ENCODE measurements around the gene ZNF614.

DNA sequence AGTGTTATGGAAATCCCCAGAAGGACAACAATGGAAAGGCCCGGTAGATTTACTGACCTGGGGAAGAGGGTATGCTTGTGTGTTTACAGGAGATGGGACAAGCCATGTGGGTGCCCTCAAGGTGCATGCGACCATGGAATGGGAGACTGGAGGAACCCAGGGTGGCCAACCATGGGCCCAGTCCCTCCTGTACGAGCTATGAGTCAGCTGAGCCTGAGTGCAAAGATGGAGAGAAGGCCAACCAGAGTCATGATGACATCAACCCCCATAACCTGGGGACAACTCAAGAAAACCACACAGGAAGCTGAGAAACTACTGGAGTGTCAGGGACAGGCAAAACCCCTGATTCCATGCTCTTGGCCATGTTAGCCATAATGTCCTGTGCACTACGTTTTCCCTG, 49.3 kb downstream of the ZNF614 start:
- TF ChIP-seq, protein P1, sequence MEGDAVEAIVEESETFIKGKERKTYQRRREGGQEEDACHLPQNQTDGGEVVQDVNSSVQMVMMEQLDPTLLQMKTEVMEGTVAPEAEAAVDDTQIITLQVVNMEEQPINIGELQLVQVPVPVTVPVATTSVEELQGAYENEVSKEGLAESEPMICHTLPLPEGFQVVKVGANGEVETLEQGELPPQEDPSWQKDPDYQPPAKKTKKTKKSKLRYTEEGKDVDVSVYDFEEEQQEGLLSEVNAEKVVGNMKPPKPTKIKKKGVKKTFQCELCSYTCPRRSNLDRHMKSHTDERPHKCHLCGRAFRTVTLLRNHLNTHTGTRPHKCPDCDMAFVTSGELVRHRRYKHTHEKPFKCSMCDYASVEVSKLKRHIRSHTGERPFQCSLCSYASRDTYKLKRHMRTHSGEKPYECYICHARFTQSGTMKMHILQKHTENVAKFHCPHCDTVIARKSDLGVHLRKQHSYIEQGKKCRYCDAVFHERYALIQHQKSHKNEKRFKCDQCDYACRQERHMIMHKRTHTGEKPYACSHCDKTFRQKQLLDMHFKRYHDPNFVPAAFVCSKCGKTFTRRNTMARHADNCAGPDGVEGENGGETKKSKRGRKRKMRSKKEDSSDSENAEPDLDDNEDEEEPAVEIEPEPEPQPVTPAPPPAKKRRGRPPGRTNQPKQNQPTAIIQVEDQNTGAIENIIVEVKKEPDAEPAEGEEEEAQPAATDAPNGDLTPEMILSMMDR (IDR thresholded peaks at IDR 0.05): no peak
- TF ChIP-seq POLR2A (IDR thresholded peaks at IDR 0.05): no peak

All from right lobe of liver (tissue), 4 donors.